K562 (cell line): ENCODE results near the gene ANAPC4. TPM values are rescaled to one million over a fixed set of nuclear protein-coding genes. Genes with fewer than 3 reads are reported as not detected.
A peak's percentile ranks its signal among the peaks of the same experiment; 100 is the strongest.

ENCODE experiments used
- ATAC-seq: fragments of 200-7000 bp; cut with Tn5 transposase; 3 replicates; pipeline ENCODE4 v1.9.1; 2020; ENCODE audit warnings: moderate library complexity
- BruUV-seq: library from RNA; stranded (reverse); fragments of 400-500 nt; replicated peaks from 2 replicates; lab custom pipeline; 2021; lab: Mats Ljungman, UMichigan
- CTCF ChIA-PET: fragments of 300-600 bp; formaldehyde crosslinking; extraction: SDS; loops from one replicate; lab custom pipeline; 2021; ENCODE audit warnings: low intra/inter-chr PET ratio; lab: Yijun Ruan, JAX
- POLR2A ChIA-PET: fragments of 300-600, 350-650 bp; sonication (Branson Sonifier 250); formaldehyde crosslinking; extraction: SDS; loops from one replicate; lab custom pipeline; 2021; ENCODE audit warnings: antibody characterized with exemption, inconsistent platforms; lab: Yijun Ruan, JAX
- DNase-seq, 4 experiments: peaks; one replicate each; pipeline versions ENCODE4 v3.0.0 to v3.0.0-alpha.2; 2011 to 2018; ENCODE audit warnings: low spot score in 3 of 4, mixed read lengths in 3 of 4; ENCODE audit errors: extremely low read depth in 1 of 4
- FAIRE-seq: peaks from 2 replicates; lab custom pipeline; 2011; peaks lifted over from hg19 to GRCh38; lab: Jason Lieb, UNC
- H2AFZ ChIP-seq: 2 replicates; pipeline ENCODE4 v1.6.0; 2011; ENCODE audit warnings: low read depth, low read length, control low read depth, inconsistent platforms
- H3K27ac ChIP-seq: fragments of 200-600 bp; 3 replicates; pipeline ENCODE4 v1.8.0; 2011; ENCODE audit warnings: low read depth, mild to moderate bottlenecking, control low read depth, inconsistent platforms, low read length, moderate library complexity, mixed read lengths; ENCODE audit errors: extremely low read depth
- H3K27me3 ChIP-seq, 2 experiments: fragments of 300-600 bp in 1 of 2; 2 replicates in 1 of 2; 3 replicates in 1 of 2; pipeline versions ENCODE4 v1.6.0 to v1.8.0; 2011; ENCODE audit warnings: inconsistent platforms in 2 of 2, low read length in 2 of 2, mild to moderate bottlenecking in 1 of 2, mixed read lengths in 1 of 2, moderate library complexity in 1 of 2; ENCODE audit not compliant: control insufficient read depth in 2 of 2, insufficient read depth in 2 of 2
- H3K36me3 ChIP-seq: fragments of 300-600 bp; 3 replicates; pipeline ENCODE4 v1.8.0; 2011; ENCODE audit warnings: mild to moderate bottlenecking, low read length, inconsistent platforms; ENCODE audit not compliant: control insufficient read depth, insufficient read depth
- H3K4me1 ChIP-seq, 2 experiments: fragments of 200-600 bp in 1 of 2; replicated peaks in 1 of 2; 2 replicates in 1 of 2; 3 replicates in 1 of 2; pipeline versions ENCODE4 v1.5.1 to v1.8.0; 2011; ENCODE audit warnings: inconsistent platforms in 2 of 2, low read length in 2 of 2, mild to moderate bottlenecking in 1 of 2, mixed read lengths in 1 of 2, moderate library complexity in 1 of 2; ENCODE audit not compliant: control insufficient read depth in 2 of 2, insufficient read depth in 2 of 2
- H3K4me2 ChIP-seq: 2 replicates; pipeline ENCODE4 v1.6.1; 2011; ENCODE audit warnings: low read length, control low read depth, inconsistent platforms, mixed read lengths; ENCODE audit not compliant: insufficient read depth
- H3K4me3 ChIP-seq: fragments of 200-600 bp; sonication (generic), shearing (Covaris generic); 2 replicates; pipeline ENCODE4 v1.5.1; 2016; ENCODE audit warnings: control low read depth, inconsistent platforms
- H3K79me2 ChIP-seq: fragments of 200-600 bp; 3 replicates; pipeline ENCODE4 v1.8.0; 2011; ENCODE audit warnings: low read length, inconsistent platforms; ENCODE audit not compliant: control insufficient read depth, insufficient read depth
- H3K9ac ChIP-seq, 2 experiments: 2 replicates each; pipeline versions ENCODE4 v1.6.0 to v1.6.1; 2011; ENCODE audit warnings: low read depth in 2 of 2, low read length in 2 of 2, control low read depth in 1 of 2, inconsistent platforms in 1 of 2, mild to moderate bottlenecking in 1 of 2, mixed read lengths in 1 of 2; ENCODE audit not compliant: insufficient read depth in 1 of 2
- H3K9me1 ChIP-seq: one replicate; pipeline ENCODE4 v1.6.0; 2011; ENCODE audit warnings: inconsistent platforms, mild to moderate bottlenecking, low read length, moderate library complexity; ENCODE audit not compliant: control insufficient read depth, insufficient read depth
- H3K9me3 ChIP-seq: replicated peaks from 2 replicates; pipeline ENCODE4 v1.5.1; 2011; ENCODE audit warnings: low read depth, low read length, inconsistent platforms; ENCODE audit not compliant: control insufficient read depth, insufficient read depth
- H4K20me1 ChIP-seq: replicated peaks from 2 replicates; pipeline ENCODE4 v1.6.1; 2011; ENCODE audit warnings: low read length, inconsistent platforms, mixed read lengths; ENCODE audit not compliant: control insufficient read depth, insufficient read depth
- LCOR ChIP-seq: sonication (generic); formaldehyde crosslinking; IDR thresholded peaks from 2 replicates; pipeline ENCODE4 v1.8.0; 2022; ENCODE audit warnings: mild to moderate bottlenecking, missing genetic modification reagents
- NR3C1 ChIP-seq: sonication (generic); formaldehyde crosslinking; IDR thresholded peaks from 2 replicates; pipeline ENCODE4 v1.8.1; 2022; ENCODE audit warnings: missing genetic modification reagents
- PCBP2 ChIP-seq: fragments of 200-400 bp; formaldehyde crosslinking; IDR thresholded peaks from 2 replicates; pipeline ENCODE4 v1.6.1; 2018; ENCODE audit warnings: low read length, low read depth, mild to moderate bottlenecking, moderate library complexity; ENCODE audit not compliant: poor library complexity, severe bottlenecking
- WGBS: fragments of 100-300 bp; shearing (Covaris generic); methylation state at CpG from one replicate; pipeline ENCODE4 v1.1.6; 2016; ENCODE audit warnings: low coverage, mixed read lengths; ENCODE audit not compliant: insufficient coverage; ENCODE audit errors: missing lambda C conversion rate; 5-methylcytosine and 5-hydroxymethylcytosine counted together
- in situ Hi-C: fragments of 300-500 bp; cut with MboI; formaldehyde crosslinking; loops from 4 replicates; pipeline ENCODE4 v1.15.0; 2018; ENCODE audit warnings: inconsistent platforms, mixed read lengths
- intact Hi-C: fragments of 100-400 bp; cut with micrococcal nuclease; formaldehyde crosslinking; loops from 2 replicates; pipeline ENCODE4 v1.14.2; 2022
- polyA plus RNA-seq, 8 experiments: library from polyadenylated mRNA; depleted of rRNA in 4 of 8; stranded (reverse) in 5 of 8; unstranded in 3 of 8; fragments of >200 nt; fragmentation: Nextera tagmentation in 2 of 8; fragmentation: Illumina TruSeq in 1 of 8; extraction: Ambion mirVana in 2 of 8; extraction: Trizol in 1 of 8; gene quantifications; 2 replicates each; pipeline versions ENCODE4 v1.2.1 to v1.2.3, GENCODE V29; 2011 to 2014; ENCODE audit warnings: inconsistent platforms in 1 of 8, missing spikeins in 1 of 8
- total RNA-seq, 7 experiments: library from RNA; depleted of rRNA in 6 of 7; stranded (reverse); fragments of >200 nt in 6 of 7; fragmentation: Illumina TruSeq in 2 of 7; extraction: Trizol in 2 of 7; gene quantifications; 2 replicates each; pipeline versions ENCODE4 v1.2.1 to v1.2.3, GENCODE V29; 2011 to 2021; ENCODE audit warnings: low replicate concordance in 1 of 7
- TF ChIP-seq, protein P1 (sequence below), 2 experiments: IDR thresholded peaks in 1 of 2; conservative IDR thresholded peaks in 1 of 2; 2 replicates each; pipeline ENCODE4 v1.6.1; 2016; ENCODE audit warnings: low read depth in 2 of 2, mild to moderate bottlenecking in 1 of 2, missing compliant biosample characterization in 1 of 2, missing genetic modification characterization in 1 of 2, moderate library complexity in 1 of 2

ANAPC4 gene
- total and polyA plus RNA-seq, 9 of the 15 experiments (the other 6 are each of a cell fraction or from before 2014, with no cell fraction given): 23.9 to 47.0 (median 31.9) TPM

GRCh38 chr4:25347473-25347872 is 29.6 kb upstream of the ANAPC4 start:
- Histone ChIP-seq H4K20me1 (no peaks in the 10 kb centered on the region), H3K9me3 (no peaks in the 10 kb centered on the region), H3K27ac (no peak overlapping the region), H3K9me1 (no peaks in the 10 kb centered on the region), H3K4me3 (no peak overlapping the region)
- no TSS peak for BruUV-seq
- in situ Hi-C loops: no loop called here
- no peak for ATAC-seq
- POLR2A ChIA-PET: interaction anchor here (0.8 kb wide), 1 partner anchor 16 kb away, joined by 3 read pairs; no protein-coding TSS in a partner anchor
- TF ChIP-seq LCOR (CRISPR knock-in tag) (no peak), PCBP2 (no peak)
- TF ChIP-seq, all 486 proteins: peak for 0
- WGBS: 66% methylated on average over 2 of the region's 2 CpGs
- no peaks in the 10 kb centered on the region for H3K27me3 ChIP-seq
- H3K9ac ChIP-seq: no peak overlapping the region
- no peaks in the 10 kb centered on the region for H3K79me2 ChIP-seq
- H3K4me1 ChIP-seq: no peaks in the 10 kb centered on the region
- FAIRE-seq (no peak), DNase-seq (no peak)
- CTCF ChIA-PET: no interaction called here
- no peak overlapping the region for H3K4me2 ChIP-seq
- intact Hi-C loops: no loop called here
- peaks cover 19% of the 10 kb centered on the region; the same call in 2 of the 3 replicates for H3K36me3 ChIP-seq
- H2AFZ ChIP-seq: no peak overlapping the region

DNA sequence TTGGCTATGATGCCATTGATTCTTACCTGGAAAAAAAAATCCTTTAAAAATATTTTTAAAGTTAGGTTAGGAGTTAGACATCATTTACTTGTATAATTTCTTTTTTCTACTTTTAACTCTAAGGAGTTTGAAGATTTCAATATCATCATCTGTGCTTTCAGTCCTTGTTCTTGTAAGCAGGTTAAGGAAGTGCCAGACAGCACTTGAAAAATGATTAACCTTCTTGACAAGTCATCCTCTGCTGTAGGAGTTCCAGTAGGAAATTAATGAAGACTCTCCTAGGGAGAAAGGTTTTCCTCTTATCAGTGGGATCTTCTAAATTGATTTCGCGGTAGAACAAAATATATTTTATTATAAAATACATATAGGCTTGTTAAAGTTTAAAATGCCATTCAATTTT is 29.1 kb upstream of the ANAPC4 start:
- H3K79me2 ChIP-seq: no peaks in the 10 kb centered on the region
- no peaks in the 10 kb centered on the region for H4K20me1 ChIP-seq
- in situ Hi-C loops: no loop called here
- H3K27me3 ChIP-seq: no peaks in the 10 kb centered on the region
- no peaks in the 10 kb centered on the region for H3K9me1 ChIP-seq
- no peak for FAIRE-seq
- no peaks in the 10 kb centered on the region for H3K4me1 ChIP-seq
- H3K9me3 ChIP-seq: no peaks in the 10 kb centered on the region
- peaks cover 22% of the 10 kb centered on the region; the same call in 2 of the 3 replicates for H3K36me3 ChIP-seq
- 32% methylated on average over 2 of the region's 2 CpGs for WGBS
- BruUV-seq: no TSS peak
- POLR2A ChIA-PET: no interaction called here
- DNase-seq: no peak
- no peak for ATAC-seq
- no peak overlapping the region for H2AFZ ChIP-seq
- H3K9ac ChIP-seq: no peak overlapping the region
- H3K27ac ChIP-seq: no peak overlapping the region
- CTCF ChIA-PET: no interaction called here
- TF ChIP-seq, protein P1, sequence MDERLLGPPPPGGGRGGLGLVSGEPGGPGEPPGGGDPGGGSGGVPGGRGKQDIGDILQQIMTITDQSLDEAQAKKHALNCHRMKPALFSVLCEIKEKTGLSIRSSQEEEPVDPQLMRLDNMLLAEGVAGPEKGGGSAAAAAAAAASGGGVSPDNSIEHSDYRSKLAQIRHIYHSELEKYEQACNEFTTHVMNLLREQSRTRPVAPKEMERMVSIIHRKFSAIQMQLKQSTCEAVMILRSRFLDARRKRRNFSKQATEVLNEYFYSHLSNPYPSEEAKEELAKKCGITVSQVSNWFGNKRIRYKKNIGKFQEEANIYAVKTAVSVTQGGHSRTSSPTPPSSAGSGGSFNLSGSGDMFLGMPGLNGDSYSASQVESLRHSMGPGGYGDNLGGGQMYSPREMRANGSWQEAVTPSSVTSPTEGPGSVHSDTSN (CRISPR knock-in tag; IDR thresholded peaks at IDR 0.05; ENCODE audit: low read depth): no peak
- TF ChIP-seq, protein P1 (tag; conservative IDR thresholded peaks at IDR 0.05; ENCODE audit: low read depth): peak; percentile 49
- TF ChIP-seq NR3C1: no peak
- H3K4me3 ChIP-seq: no peak overlapping the region
- no peak overlapping the region for H3K4me2 ChIP-seq
- intact Hi-C loops: no loop called here
